Measurements from ENCODE around the gene RPS8.

GRCh38 chr1:44786841-44787426 lies 11.6 kb downstream of the RPS8 start:
- TF ChIP-seq CTCF (IDR thresholded peaks at IDR 0.05) (no peak), POLR2A (IDR thresholded peaks at IDR 0.05; ENCODE audit: low read depth) (no peak), POLR2AphosphoS5 (IDR thresholded peaks at IDR 0.05) (no peak), EP300 (IDR thresholded peaks at IDR 0.05) (no peak)

All from esophagus muscularis mucosa (tissue), 4 donors.